Transverse colon (tissue), 4 donors: ENCODE results near the gene CACFD1. TPM values are rescaled to one million over a fixed set of nuclear protein-coding genes. Genes with fewer than 3 reads are reported as not detected.

Source experiments
- DNase-seq: peaks from one replicate; pipeline ENCODE4 v3.0.0-alpha.2; 2019
- H3K27ac ChIP-seq, 4 donors: fragments of 200-600 bp; sonication (generic); 2 replicates each; pipeline ENCODE4 v1.5.1; 2016 to 2018; ENCODE audit warnings: inconsistent platforms in 4 of 4
- H3K27me3 ChIP-seq: fragments of 200-600 bp; sonication (generic); 2 replicates; pipeline ENCODE4 v1.5.1; 2017; ENCODE audit warnings: inconsistent platforms
- H3K36me3 ChIP-seq, 4 donors: fragments of 200-600 bp; sonication (generic); 2 replicates each; pipeline ENCODE4 v1.5.1; 2017 to 2019; ENCODE audit warnings: inconsistent platforms in 4 of 4
- H3K4me1 ChIP-seq, 4 donors: fragments of 200-600 bp; sonication (generic); 2 replicates each; pipeline ENCODE4 v1.5.1; 2017 to 2020; ENCODE audit warnings: inconsistent platforms in 4 of 4
- H3K4me3 ChIP-seq, 4 donors: fragments of 200-600 bp; sonication (generic); 1 replicate in 1 of 4; 2 replicates in 3 of 4; pipeline versions ENCODE4 v1.5.1 to v1.6.1; 2017 to 2019; ENCODE audit warnings: inconsistent platforms in 4 of 4
- H3K9me3 ChIP-seq, 2 donors: fragments of 200-600 bp; sonication (generic); 2 replicates each; pipeline ENCODE4 v1.5.1; 2017 to 2019; ENCODE audit warnings: inconsistent platforms in 2 of 2
- EP300 ChIP-seq: sonication (generic); formaldehyde crosslinking; IDR thresholded peaks from one replicate; pipeline ENCODE4 v1.6.1; 2017; ENCODE audit warnings: antibody characterized with exemption, low read depth
- POLR2A ChIP-seq: fragments of 450-650 bp; IDR thresholded peaks from one replicate; pipeline ENCODE4 v1.6.1; 2016; ENCODE audit warnings: antibody characterized with exemption, mild to moderate bottlenecking, moderate library complexity
- POLR2AphosphoS5 ChIP-seq, 3 donors: sonication (generic); formaldehyde crosslinking; IDR thresholded peaks; one replicate each; pipeline ENCODE4 v1.6.1; 2016; ENCODE audit warnings: antibody characterized with exemption in 3 of 3
- WGBS, 2 donors: methylation state at CpG; one replicate each; pipeline ENCODE4 v1.1.5; 2018; ENCODE audit warnings: low coverage in 1 of 2; 5-methylcytosine and 5-hydroxymethylcytosine counted together
- in situ Hi-C, 4 donors: fragments of 200-750 bp; cut with MboI; loops; one replicate each; pipeline versions ENCODE4 v1.15.0 to v1.15.1; 2017; ENCODE audit warnings: low sequenced_read_pairs in 3 of 4, low pct_ligation_motif_present in 1 of 4, low pct_unique_long_range_greater_than_20kb in 1 of 4
- intact Hi-C: fragments of 100-400 bp; cut with DNase I; formaldehyde crosslinking; loops from one replicate; pipeline ENCODE4 v1.15.1; 2023; ENCODE audit warnings: low total_unique reads
- total RNA-seq, 4 donors: library from RNA; depleted of rRNA; stranded (reverse); fragments of >200 nt; gene quantifications; one replicate each; pipeline ENCODE4 v1.1.0, GENCODE V29; 2016
- TF ChIP-seq, protein P1 (sequence below), 5 experiments: fragments of 200-600 bp in 3 of 5; fragments of 450-650 bp in 2 of 5; sonication (generic) in 3 of 5; IDR thresholded peaks; 1 replicate in 2 of 5; 2 replicates in 3 of 5; pipeline ENCODE4 v1.5.1; 2016 to 2017; ENCODE audit warnings: antibody characterized with exemption in 5 of 5, inconsistent platforms in 3 of 5, mild to moderate bottlenecking in 2 of 5, moderate library complexity in 1 of 5

CACFD1 gene
- total RNA-seq, 4 donors from 2014 or later = 44.6 to 153 (median 80.0) TPM

DNA sequence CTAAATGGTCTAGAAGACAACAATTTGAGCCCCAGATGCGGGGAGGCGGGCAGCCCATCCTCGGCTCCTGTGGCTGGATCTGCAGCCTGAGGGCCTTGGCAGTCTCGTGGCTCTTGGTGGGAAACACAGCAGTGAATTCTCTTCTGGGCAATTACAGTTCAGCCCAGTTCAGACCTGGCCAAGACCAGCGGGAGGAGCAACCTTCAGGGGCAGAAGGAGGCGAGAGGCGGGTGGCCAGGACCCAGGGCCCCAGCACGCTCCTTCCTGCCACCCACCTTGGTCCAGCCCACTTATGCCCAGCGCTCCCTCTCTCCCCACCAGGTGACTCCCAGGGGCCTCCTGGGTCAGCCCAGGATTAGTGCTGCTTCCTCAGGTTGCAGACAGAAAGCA lies 57.2 kb downstream of the CACFD1 start:
- no peak overlapping the region for H3K4me3 ChIP-seq
- no peak overlapping the region for H3K27ac ChIP-seq
- no peaks in the 10 kb centered on the region for H3K4me1 ChIP-seq
- TF ChIP-seq EP300 (no peak), POLR2AphosphoS5 (IDR thresholded peaks at IDR 0.05) (no peak), POLR2A (no peak)
- TF ChIP-seq, protein P1, sequence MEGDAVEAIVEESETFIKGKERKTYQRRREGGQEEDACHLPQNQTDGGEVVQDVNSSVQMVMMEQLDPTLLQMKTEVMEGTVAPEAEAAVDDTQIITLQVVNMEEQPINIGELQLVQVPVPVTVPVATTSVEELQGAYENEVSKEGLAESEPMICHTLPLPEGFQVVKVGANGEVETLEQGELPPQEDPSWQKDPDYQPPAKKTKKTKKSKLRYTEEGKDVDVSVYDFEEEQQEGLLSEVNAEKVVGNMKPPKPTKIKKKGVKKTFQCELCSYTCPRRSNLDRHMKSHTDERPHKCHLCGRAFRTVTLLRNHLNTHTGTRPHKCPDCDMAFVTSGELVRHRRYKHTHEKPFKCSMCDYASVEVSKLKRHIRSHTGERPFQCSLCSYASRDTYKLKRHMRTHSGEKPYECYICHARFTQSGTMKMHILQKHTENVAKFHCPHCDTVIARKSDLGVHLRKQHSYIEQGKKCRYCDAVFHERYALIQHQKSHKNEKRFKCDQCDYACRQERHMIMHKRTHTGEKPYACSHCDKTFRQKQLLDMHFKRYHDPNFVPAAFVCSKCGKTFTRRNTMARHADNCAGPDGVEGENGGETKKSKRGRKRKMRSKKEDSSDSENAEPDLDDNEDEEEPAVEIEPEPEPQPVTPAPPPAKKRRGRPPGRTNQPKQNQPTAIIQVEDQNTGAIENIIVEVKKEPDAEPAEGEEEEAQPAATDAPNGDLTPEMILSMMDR (IDR thresholded peaks at IDR 0.05) = no peak
- WGBS, 2 donors = 88% methylated on average over 9 of the region's 9 CpGs; no CpG with 5 or more reads in 1 of the 2 donors
- no peaks in the 10 kb centered on the region for H3K36me3 ChIP-seq
- H3K9me3 ChIP-seq = no peaks in the 10 kb centered on the region
- DNase-seq = no peak
- in situ Hi-C loops (no loop called here), intact Hi-C loops (no loop called here)
- H3K27me3 ChIP-seq = no peaks in the 10 kb centered on the region

DNA sequence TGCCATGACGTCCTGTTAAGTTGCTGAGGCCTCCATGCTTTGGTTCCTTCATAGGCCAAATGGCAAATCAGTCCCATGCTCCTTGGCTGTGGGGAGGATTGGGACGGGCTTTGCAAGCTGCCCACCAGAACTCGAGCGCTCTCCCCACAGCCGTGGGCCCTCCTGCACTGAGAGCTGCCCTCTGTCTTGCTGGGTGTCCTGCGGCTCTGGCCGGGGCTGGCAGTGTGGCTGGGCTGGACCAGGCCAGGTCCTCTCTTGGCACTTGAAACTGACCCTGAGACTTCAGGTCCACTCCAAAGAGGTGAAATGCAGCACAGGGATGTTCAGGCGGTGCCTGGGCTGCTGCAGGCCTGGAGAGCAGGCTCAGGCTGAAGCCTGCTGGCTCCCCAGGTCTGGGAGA lies 57.9 kb downstream of the CACFD1 start:
- in situ Hi-C loops = no loop called here
- Histone ChIP-seq H3K27ac (no peak overlapping the region), H3K9me3 (no peaks in the 10 kb centered on the region), H3K4me1 (peaks cover 0 to 5% (median 0%) of the 10 kb centered on the region in 4 donors), H3K4me3 (no peak overlapping the region), H3K27me3 (no peaks in the 10 kb centered on the region), H3K36me3 (no peaks in the 10 kb centered on the region)
- DNase-seq = no peak
- 67 to 75% methylated on average over 3 to 8 of the region's 8 CpGs for WGBS, 2 donors
- intact Hi-C loops = no loop called here
- TF ChIP-seq EP300 = no peak
- TF ChIP-seq POLR2AphosphoS5 (IDR thresholded peaks at IDR 0.05) = no peak
- TF ChIP-seq, protein P1 (IDR thresholded peaks at IDR 0.05) = no peak

DNA sequence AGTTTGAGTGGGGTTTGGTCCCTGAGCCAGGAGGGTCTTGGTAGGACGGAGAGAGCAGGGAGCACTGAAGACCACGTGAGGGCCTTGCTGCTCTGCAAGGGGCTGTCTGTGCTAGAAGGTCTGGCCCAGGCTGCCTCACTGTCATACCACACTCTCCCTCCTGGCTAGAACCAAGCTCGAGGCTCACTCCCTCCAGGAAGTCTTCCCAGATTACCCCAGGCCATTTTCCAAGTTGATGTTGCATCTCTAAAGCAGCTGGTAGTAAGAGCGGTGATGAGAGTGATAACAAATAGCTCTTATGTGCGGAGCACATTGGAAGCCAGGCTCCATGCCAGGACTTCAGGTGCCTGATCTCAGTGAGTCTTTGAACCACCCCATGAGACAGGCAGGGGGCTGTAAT lies 58.4 kb downstream of the CACFD1 start:
- in situ Hi-C loops = no loop called here
- DNase-seq = no peak
- 67% methylated on average over 5 of the region's 5 CpGs; no CpG with 5 or more reads in 1 of the 2 donors for WGBS, 2 donors

DNA sequence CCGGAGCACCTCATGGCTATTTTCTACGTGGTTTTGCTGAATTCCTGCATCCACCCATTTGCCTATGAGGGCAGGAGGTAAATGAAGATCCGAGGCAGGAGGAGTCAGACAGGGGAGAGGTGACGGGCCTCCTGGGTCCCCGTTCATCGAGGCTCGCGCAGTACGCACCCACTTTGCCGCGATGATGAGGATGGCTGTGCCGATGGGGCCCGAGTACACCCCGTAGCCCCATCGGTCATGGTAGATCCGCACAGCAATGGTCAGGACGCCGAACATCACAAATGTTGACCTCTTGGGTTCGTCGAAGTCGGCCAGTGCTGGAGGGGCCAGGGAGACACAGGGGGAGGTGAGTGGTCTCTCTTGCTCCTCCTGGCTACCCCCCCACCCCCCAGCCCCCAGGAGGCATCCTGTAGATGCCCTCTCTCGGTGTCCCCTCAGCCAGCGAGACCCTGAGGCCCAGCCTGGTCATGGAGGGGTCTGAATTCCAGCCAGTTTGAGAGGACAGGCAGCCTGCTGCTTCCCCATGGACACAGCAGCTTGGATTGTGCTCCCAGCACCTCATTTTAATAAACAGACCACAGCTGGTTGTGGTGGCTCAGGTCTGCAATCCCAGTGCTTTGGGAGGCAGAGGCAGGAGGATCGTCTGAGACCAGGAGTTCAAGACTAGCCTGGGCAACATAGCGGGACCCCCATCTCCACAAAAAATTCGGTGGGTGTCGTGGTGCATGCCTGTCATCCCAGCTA lies 59.1 kb downstream of the CACFD1 start:
- DNase-seq = no peak
- H3K4me1 ChIP-seq = peaks cover 0 to 5% (median 0%) of the 10 kb centered on the region in 4 donors
- no peak overlapping the region for H3K27ac ChIP-seq
- H3K4me3 ChIP-seq = no peak overlapping the region
- TF ChIP-seq POLR2A (no peak), EP300 (no peak), POLR2AphosphoS5 (IDR thresholded peaks at IDR 0.05) (no peak)
- H3K36me3 ChIP-seq = no peaks in the 10 kb centered on the region
- H3K9me3 ChIP-seq = no peaks in the 10 kb centered on the region
- intact Hi-C loops = no loop called here
- H3K27me3 ChIP-seq = no peaks in the 10 kb centered on the region
- 90 to 92% methylated on average over 2 to 27 of the region's 27 CpGs for WGBS, 2 donors
- in situ Hi-C loops = no loop called here

More for the DNA sequence above, 58.4 kb downstream of the CACFD1 start:
- Histone ChIP-seq H3K36me3 (no peaks in the 10 kb centered on the region), H3K27me3 (no peaks in the 10 kb centered on the region), H3K4me3 (no peak overlapping the region), H3K9me3 (no peaks in the 10 kb centered on the region), H3K27ac (no peak overlapping the region), H3K4me1 (peaks cover 0 to 5% (median 0%) of the 10 kb centered on the region in 4 donors)
- TF ChIP-seq, protein P1 (IDR thresholded peaks at IDR 0.05) = no peak
- TF ChIP-seq EP300 = no peak
- TF ChIP-seq POLR2AphosphoS5 (IDR thresholded peaks at IDR 0.05) = no peak
- intact Hi-C loops = no loop called here

DNA sequence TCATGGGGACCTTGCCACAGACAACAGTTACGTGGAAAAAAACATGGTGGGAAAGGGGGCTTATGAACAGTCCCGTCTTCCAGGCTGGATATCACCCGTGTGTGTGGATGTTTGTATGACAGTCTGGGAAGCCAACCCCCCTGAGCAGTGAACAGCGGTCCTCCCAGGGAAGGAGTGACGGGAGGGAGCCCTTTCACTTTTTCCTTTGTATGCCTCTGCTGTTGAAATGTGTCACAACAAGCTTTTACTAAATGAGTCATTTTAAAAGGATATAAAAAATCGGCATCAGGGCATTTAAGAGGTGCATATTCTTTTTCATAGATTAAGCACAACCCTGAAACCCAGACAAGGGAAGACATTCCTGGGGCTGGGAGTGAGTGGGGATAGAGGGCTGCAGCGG lies 59.9 kb downstream of the CACFD1 start:
- intact Hi-C loops (no loop called here), in situ Hi-C loops (no loop called here)
- Histone ChIP-seq H3K9me3 (no peaks in the 10 kb centered on the region), H3K27me3 (no peaks in the 10 kb centered on the region), H3K27ac (no peak overlapping the region), H3K4me3 (no peak overlapping the region), H3K36me3 (no peaks in the 10 kb centered on the region), H3K4me1 (peaks cover 0 to 5% (median 0%) of the 10 kb centered on the region in 4 donors)
- no peak for TF ChIP-seq POLR2A
- TF ChIP-seq POLR2AphosphoS5 (IDR thresholded peaks at IDR 0.05) = no peak
- TF ChIP-seq, protein P1 (IDR thresholded peaks at IDR 0.05) = no peak
- TF ChIP-seq EP300 = no peak
- DNase-seq = no peak
- 66 to 84% methylated on average over 4 to 7 of the region's 7 CpGs for WGBS, 2 donors
